CD4-positive, alpha-beta T cell treated with Interleukin-15 for 1 hour (primary cell): ENCODE measurements around the gene FOXD4L4.
"Not testable (repeated sequence)": the region's sequence is repeated elsewhere in the genome, so short reads cannot be mapped to it uniquely, and the experiment has no call there.

Experiments
- DNase-seq: peaks from one replicate; pipeline ENCODE4 v3.0.0-alpha.2; 2020

FOXD4L4 gene

GRCh38 chr9:65737096-65737564, at the start of gene FOXD4L4:
Gene FOXD4L4 (plus strand): TSS chr9:65737146. CDS start chr9:65737146, 0 bp downstream.
- not testable (repeated sequence) for DNase-seq

- DNase-seq = not testable (repeated sequence)
Observed at GRCh38 chr9:65703550-65703949, 33.4 kb upstream of the FOXD4L4 start.

- DNase-seq = not testable (repeated sequence)
Observed at GRCh38 chr9:65714445-65714844, 22.5 kb upstream of the FOXD4L4 start.

GRCh38 chr9:65738133-65738532, 1.2 kb downstream of the FOXD4L4 start:
- not testable (repeated sequence) for DNase-seq
